WTC11 (cell line): ENCODE data around the gene RTEL1. TPM values are rescaled to one million over a fixed set of nuclear protein-coding genes. Genes with fewer than 3 reads are reported as not detected.

ENCODE experiments used
- ATAC-seq: fragments of 200-7000 bp; cut with Tn5 transposase; 2 replicates; pipeline ENCODE4 v1.10.0; 2021; ENCODE audit warnings: mild to moderate bottlenecking, moderate library complexity
- CTCF ChIA-PET: fragments of 300-600 bp; sonication (Branson Sonifier 250); formaldehyde crosslinking; loops from one replicate; lab custom pipeline; 2021; ENCODE audit warnings: antibody characterized with exemption; lab: Charles Lee
- POLR2A ChIA-PET: fragments of 350-600 bp; sonication (Branson Sonifier 250); formaldehyde crosslinking; loops from one replicate; lab custom pipeline; 2021; ENCODE audit warnings: antibody characterized with exemption; lab: Charles Lee
- DNase-seq: peaks from one replicate; pipeline ENCODE4 v3.0.0; 2021; ENCODE audit warnings: low spot score
- H3K27ac Mint-ChIP-seq: 2 replicates; pipeline ENCODE4 v1.8.0; 2021; ENCODE audit warnings: mixed read lengths
- H3K27me3 Mint-ChIP-seq: 2 replicates; pipeline ENCODE4 v1.8.0; 2021; ENCODE audit warnings: low read depth, mild to moderate bottlenecking, moderate library complexity, mixed read lengths
- H3K36me3 Mint-ChIP-seq: 2 replicates; pipeline ENCODE4 v1.8.0; 2021; ENCODE audit warnings: mixed read lengths
- H3K4me1 Mint-ChIP-seq: 2 replicates; pipeline ENCODE4 v1.8.0; 2022; ENCODE audit warnings: mixed read lengths
- H3K4me3 Mint-ChIP-seq: 2 replicates; pipeline ENCODE4 v1.8.0; 2021; ENCODE audit warnings: mild to moderate bottlenecking, moderate library complexity, mixed read lengths
- H3K9me3 Mint-ChIP-seq: 2 replicates; pipeline ENCODE4 v1.8.0; 2021; ENCODE audit warnings: mixed read lengths
- CDX4 ChIP-seq: fragments of 250-450 bp; sonication (Bioruptor Pico); IDR thresholded peaks from 2 replicates; pipeline ENCODE4 v1.9.0; 2021; ENCODE audit warnings: moderate library complexity, mild to moderate bottlenecking, inconsistent platforms, borderline replicate concordance
- CREB1 ChIP-seq: sonication (generic); formaldehyde crosslinking; IDR thresholded peaks from 2 replicates; pipeline ENCODE4 v1.8.0; 2023; ENCODE audit warnings: mild to moderate bottlenecking, missing genetic modification reagents
- ESRRA ChIP-seq: sonication (generic); formaldehyde crosslinking; IDR thresholded peaks from 2 replicates; pipeline ENCODE4 v1.8.1; 2022; ENCODE audit warnings: mild to moderate bottlenecking, missing genetic modification reagents, borderline replicate concordance
- FOXK1 ChIP-seq: sonication (generic); formaldehyde crosslinking; IDR thresholded peaks from 2 replicates; pipeline ENCODE4 v1.8.0; 2022; ENCODE audit warnings: mild to moderate bottlenecking, moderate library complexity, missing genetic modification reagents
- FOXP1 ChIP-seq: sonication (generic); formaldehyde crosslinking; IDR thresholded peaks from 2 replicates; pipeline ENCODE4 v1.8.0; 2022; ENCODE audit warnings: missing genetic modification reagents, mild to moderate bottlenecking, moderate library complexity, borderline replicate concordance
- USF2 ChIP-seq: sonication (generic); formaldehyde crosslinking; IDR thresholded peaks from 2 replicates; pipeline ENCODE4 v1.8.1; 2023; ENCODE audit warnings: mild to moderate bottlenecking, missing genetic modification reagents, moderate library complexity
- ZNF138 ChIP-seq: sonication (generic); formaldehyde crosslinking; conservative IDR thresholded peaks from 2 replicates; pipeline ENCODE4 v1.8.1; 2022; ENCODE audit warnings: mild to moderate bottlenecking, moderate library complexity, missing genetic modification reagents
- ZNF232 ChIP-seq: sonication (generic); formaldehyde crosslinking; IDR thresholded peaks from 2 replicates; pipeline ENCODE4 v1.8.0; 2022; ENCODE audit warnings: mild to moderate bottlenecking, missing genetic modification reagents
- ZNF263 ChIP-seq: sonication (generic); formaldehyde crosslinking; IDR thresholded peaks from 2 replicates; pipeline ENCODE4 v1.8.1; 2022; ENCODE audit warnings: low read depth, mild to moderate bottlenecking, moderate library complexity, missing genetic modification reagents
- ZNF317 ChIP-seq: sonication (generic); formaldehyde crosslinking; IDR thresholded peaks from 2 replicates; pipeline ENCODE4 v1.8.1; 2023; ENCODE audit warnings: low read depth, mild to moderate bottlenecking, moderate library complexity, missing genetic modification reagents, borderline replicate concordance
- ZNF396 ChIP-seq: fragments of 250-450 bp; sonication (Bioruptor Pico); IDR thresholded peaks from 2 replicates; pipeline ENCODE4 v1.8.0; 2021; ENCODE audit warnings: mild to moderate bottlenecking, moderate library complexity, borderline replicate concordance
- ZNF425 ChIP-seq: fragments of 250-450 bp; sonication (Bioruptor Pico); conservative IDR thresholded peaks from 2 replicates; pipeline ENCODE4 v1.9.0; 2021; ENCODE audit warnings: mild to moderate bottlenecking
- total RNA-seq: library from RNA; stranded (reverse); gene quantifications from 3 replicates; pipeline ENCODE4 v1.2.3, GENCODE V29; 2021
- TF ChIP-seq, protein P1 (sequence below): fragments of 250-450 bp; sonication (Bioruptor Pico); IDR thresholded peaks from 2 replicates; pipeline ENCODE4 v2.1.2; 2022; ENCODE audit warnings: mild to moderate bottlenecking, moderate library complexity
- TF ChIP-seq, protein P2 (sequence below): sonication (generic); formaldehyde crosslinking; IDR thresholded peaks from 2 replicates; pipeline ENCODE4 v1.8.0; 2023; ENCODE audit warnings: missing genetic modification reagents
- TF ChIP-seq, protein P3 (sequence below): sonication (generic); formaldehyde crosslinking; IDR thresholded peaks from 2 replicates; pipeline ENCODE4 v1.8.1; 2023; ENCODE audit warnings: mild to moderate bottlenecking, missing genetic modification reagents
- TF ChIP-seq, protein P4 (sequence below): sonication (generic); formaldehyde crosslinking; IDR thresholded peaks from 2 replicates; pipeline ENCODE4 v1.8.1; 2023; ENCODE audit warnings: mild to moderate bottlenecking, missing genetic modification reagents, borderline replicate concordance
- TF ChIP-seq, protein P5 (sequence below): fragments of 250-450 bp; sonication (Bioruptor Pico); IDR thresholded peaks from 2 replicates; pipeline ENCODE4 v1.8.0; 2021; ENCODE audit warnings: mild to moderate bottlenecking

Gene RTEL1
- total RNA-seq, 1 experiment from 2014 or later: 44.9 TPM

- CTCF ChIA-PET: no interaction called here
- POLR2A ChIA-PET: no interaction called here
- no peaks in the 10 kb centered on the region for H3K9me3 Mint-ChIP-seq
- ATAC-seq: no peak
- TF ChIP-seq CDX4 (CRISPR knock-in tag): no peak
- no peak for TF ChIP-seq ZNF232
- TF ChIP-seq FOXP1 (CRISPR knock-in tag): no peak
- TF ChIP-seq USF2 (CRISPR knock-in tag): no peak
- no peak for TF ChIP-seq ZNF396 (CRISPR knock-in tag)
- TF ChIP-seq, protein P1, sequence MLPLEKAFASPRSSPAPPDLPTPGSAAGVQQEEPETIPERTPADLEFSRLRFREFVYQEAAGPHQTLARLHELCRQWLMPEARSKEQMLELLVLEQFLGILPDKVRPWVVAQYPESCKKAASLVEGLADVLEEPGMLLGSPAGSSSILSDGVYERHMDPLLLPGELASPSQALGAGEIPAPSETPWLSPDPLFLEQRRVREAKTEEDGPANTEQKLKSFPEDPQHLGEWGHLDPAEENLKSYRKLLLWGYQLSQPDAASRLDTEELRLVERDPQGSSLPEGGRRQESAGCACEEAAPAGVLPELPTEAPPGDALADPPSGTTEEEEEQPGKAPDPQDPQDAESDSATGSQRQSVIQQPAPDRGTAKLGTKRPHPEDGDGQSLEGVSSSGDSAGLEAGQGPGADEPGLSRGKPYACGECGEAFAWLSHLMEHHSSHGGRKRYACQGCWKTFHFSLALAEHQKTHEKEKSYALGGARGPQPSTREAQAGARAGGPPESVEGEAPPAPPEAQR (CRISPR knock-in tag): no peak
- no peak for TF ChIP-seq FOXK1 (CRISPR knock-in tag)
- no peak for TF ChIP-seq ZNF317
- no peak for TF ChIP-seq CREB1
- TF ChIP-seq, protein P2, sequence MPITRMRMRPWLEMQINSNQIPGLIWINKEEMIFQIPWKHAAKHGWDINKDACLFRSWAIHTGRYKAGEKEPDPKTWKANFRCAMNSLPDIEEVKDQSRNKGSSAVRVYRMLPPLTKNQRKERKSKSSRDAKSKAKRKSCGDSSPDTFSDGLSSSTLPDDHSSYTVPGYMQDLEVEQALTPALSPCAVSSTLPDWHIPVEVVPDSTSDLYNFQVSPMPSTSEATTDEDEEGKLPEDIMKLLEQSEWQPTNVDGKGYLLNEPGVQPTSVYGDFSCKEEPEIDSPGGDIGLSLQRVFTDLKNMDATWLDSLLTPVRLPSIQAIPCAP (CRISPR knock-in tag): no peak
- TF ChIP-seq ZNF263 (CRISPR knock-in tag): no peak
- no peak overlapping the region for H3K27ac Mint-ChIP-seq
- H3K36me3 Mint-ChIP-seq: no peaks in the 10 kb centered on the region
- no peaks in the 10 kb centered on the region for H3K27me3 Mint-ChIP-seq
- DNase-seq: no peak
- H3K4me3 Mint-ChIP-seq: no peak overlapping the region
- H3K4me1 Mint-ChIP-seq: no peaks in the 10 kb centered on the region
Observed at GRCh38 chr20:63686094-63686491, 28.0 kb downstream of the RTEL1 start.

DNA sequence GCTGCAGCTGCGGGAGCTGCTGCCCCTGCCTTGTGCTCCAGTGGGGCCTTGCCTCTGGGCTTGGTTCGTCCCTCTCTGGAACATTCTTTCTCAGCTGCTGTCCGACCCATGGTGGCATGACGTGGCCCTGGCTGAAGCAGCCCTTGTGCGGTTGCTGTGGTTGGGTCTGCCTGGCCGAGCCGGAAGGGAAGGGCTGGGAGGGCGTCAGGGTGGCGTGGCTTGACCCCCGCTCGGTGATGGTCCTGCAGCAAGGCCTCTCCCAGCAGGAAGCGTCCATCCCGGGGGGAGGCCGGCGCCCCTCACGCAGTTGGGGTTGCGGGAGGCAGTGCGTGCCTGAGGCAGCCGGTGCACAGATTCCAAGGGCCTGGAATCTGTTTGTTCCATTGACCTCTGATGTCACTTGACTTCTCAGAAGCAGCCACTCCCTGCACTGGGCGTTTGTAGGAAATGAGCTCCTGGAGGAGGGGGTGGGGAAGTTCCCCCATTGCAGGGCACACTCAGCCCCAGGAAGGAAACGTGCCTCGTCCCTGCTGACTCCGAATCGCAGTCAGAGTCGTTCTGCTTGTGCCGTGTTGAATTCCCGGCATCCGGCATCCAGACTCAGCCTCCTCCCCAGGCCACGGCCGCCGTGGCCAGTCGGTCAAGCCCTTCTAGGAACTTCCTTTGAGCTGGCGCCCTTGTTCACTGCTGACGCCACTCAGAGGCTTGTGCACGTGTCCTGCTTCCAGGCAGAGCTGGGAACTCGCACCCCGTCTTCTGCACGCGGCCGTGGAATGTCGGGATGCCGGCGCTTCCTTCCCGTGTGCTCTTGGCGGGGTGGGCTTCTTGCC, 28.6 kb downstream of the RTEL1 start:
- no peak for DNase-seq
- TF ChIP-seq, protein P3, sequence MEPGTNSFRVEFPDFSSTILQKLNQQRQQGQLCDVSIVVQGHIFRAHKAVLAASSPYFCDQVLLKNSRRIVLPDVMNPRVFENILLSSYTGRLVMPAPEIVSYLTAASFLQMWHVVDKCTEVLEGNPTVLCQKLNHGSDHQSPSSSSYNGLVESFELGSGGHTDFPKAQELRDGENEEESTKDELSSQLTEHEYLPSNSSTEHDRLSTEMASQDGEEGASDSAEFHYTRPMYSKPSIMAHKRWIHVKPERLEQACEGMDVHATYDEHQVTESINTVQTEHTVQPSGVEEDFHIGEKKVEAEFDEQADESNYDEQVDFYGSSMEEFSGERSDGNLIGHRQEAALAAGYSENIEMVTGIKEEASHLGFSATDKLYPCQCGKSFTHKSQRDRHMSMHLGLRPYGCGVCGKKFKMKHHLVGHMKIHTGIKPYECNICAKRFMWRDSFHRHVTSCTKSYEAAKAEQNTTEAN (CRISPR knock-in tag): no peak
- TF ChIP-seq ZNF425 (CRISPR knock-in tag): no peak
- TF ChIP-seq ZNF138 (CRISPR knock-in tag): no peak
- TF ChIP-seq, protein P4, sequence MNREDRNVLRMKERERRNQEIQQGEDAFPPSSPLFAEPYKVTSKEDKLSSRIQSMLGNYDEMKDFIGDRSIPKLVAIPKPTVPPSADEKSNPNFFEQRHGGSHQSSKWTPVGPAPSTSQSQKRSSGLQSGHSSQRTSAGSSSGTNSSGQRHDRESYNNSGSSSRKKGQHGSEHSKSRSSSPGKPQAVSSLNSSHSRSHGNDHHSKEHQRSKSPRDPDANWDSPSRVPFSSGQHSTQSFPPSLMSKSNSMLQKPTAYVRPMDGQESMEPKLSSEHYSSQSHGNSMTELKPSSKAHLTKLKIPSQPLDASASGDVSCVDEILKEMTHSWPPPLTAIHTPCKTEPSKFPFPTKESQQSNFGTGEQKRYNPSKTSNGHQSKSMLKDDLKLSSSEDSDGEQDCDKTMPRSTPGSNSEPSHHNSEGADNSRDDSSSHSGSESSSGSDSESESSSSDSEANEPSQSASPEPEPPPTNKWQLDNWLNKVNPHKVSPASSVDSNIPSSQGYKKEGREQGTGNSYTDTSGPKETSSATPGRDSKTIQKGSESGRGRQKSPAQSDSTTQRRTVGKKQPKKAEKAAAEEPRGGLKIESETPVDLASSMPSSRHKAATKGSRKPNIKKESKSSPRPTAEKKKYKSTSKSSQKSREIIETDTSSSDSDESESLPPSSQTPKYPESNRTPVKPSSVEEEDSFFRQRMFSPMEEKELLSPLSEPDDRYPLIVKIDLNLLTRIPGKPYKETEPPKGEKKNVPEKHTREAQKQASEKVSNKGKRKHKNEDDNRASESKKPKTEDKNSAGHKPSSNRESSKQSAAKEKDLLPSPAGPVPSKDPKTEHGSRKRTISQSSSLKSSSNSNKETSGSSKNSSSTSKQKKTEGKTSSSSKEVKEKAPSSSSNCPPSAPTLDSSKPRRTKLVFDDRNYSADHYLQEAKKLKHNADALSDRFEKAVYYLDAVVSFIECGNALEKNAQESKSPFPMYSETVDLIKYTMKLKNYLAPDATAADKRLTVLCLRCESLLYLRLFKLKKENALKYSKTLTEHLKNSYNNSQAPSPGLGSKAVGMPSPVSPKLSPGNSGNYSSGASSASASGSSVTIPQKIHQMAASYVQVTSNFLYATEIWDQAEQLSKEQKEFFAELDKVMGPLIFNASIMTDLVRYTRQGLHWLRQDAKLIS: no peak
- no peak for TF ChIP-seq FOXK1 (CRISPR knock-in tag)
- TF ChIP-seq, protein P5, sequence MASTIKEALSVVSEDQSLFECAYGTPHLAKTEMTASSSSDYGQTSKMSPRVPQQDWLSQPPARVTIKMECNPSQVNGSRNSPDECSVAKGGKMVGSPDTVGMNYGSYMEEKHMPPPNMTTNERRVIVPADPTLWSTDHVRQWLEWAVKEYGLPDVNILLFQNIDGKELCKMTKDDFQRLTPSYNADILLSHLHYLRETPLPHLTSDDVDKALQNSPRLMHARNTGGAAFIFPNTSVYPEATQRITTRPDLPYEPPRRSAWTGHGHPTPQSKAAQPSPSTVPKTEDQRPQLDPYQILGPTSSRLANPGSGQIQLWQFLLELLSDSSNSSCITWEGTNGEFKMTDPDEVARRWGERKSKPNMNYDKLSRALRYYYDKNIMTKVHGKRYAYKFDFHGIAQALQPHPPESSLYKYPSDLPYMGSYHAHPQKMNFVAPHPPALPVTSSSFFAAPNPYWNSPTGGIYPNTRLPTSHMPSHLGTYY (CRISPR knock-in tag): no peak
- no peak for TF ChIP-seq ESRRA (CRISPR knock-in tag)

More for the DNA sequence above, 28.6 kb downstream of the RTEL1 start:
- H3K27me3 Mint-ChIP-seq: no peaks in the 10 kb centered on the region
- no peak overlapping the region for H3K4me3 Mint-ChIP-seq
- no peaks in the 10 kb centered on the region for H3K4me1 Mint-ChIP-seq
- no peaks in the 10 kb centered on the region for H3K36me3 Mint-ChIP-seq
- ATAC-seq: no peak
- no peaks in the 10 kb centered on the region for H3K9me3 Mint-ChIP-seq
- ChIA-PET CTCF (no interaction called here), POLR2A (interaction anchor here (1.4 kb wide), 1 partner anchor 9 kb away, joined by 3 read pairs; the partner anchor contains the start of gene TNFRSF6B)
- no peak overlapping the region for H3K27ac Mint-ChIP-seq
